OCI-LY7 (cell line): Measurements from ENCODE around the gene RPP30.

Experiments used
- EZH2phosphoT487 ChIP-seq: fragments of 200-600 bp; sonication (generic); IDR thresholded peaks from 2 replicates; pipeline ENCODE4 v1.6.1; 2018; ENCODE audit warnings: low read depth, borderline replicate concordance, mild to moderate bottlenecking, mixed run types, antibody characterized with exemption, low read length, moderate library complexity, mixed read lengths
- TF ChIP-seq, protein P1 (sequence below): fragments of 200-600 bp; sonication (generic); conservative IDR thresholded peaks from 2 replicates; pipeline ENCODE4 v1.5.1; 2014; ENCODE audit warnings: mild to moderate bottlenecking, antibody characterized with exemption, low read length, moderate library complexity, mixed read lengths

DNA sequence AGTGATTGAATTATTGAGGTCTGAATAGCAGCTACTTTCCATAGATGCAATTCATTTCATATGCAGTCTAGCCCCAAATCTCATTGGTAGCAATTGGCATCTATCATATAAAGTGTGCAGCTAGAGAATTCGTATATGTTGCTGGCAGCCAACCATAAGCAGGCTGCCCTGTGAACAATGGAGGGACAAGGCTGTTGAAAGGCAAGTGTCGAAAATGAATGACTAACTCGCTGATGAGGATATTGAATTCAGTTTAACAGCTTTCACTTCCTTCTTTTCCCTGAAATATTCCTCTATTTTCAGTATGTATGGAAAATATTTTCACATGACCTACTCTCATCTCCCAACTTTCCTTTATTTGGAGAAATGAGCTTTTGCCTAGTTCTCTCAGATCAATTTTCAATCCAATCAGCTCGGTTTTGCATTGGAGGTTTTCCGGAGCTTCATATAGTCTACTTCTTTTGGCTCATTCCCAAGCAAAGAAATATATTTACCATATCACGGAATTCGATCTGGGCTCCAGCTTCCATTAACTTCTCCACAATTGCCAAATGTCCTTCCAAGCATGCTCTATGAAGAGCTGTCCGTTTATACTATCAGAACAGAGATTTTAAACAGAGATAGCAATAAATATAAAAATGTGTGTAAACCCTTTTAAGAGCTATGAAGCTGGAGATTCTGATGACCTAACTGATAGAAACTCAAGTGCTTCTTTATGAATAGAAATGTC lies 45.6 kb downstream of the RPP30 start:
- TF ChIP-seq, protein P1, sequence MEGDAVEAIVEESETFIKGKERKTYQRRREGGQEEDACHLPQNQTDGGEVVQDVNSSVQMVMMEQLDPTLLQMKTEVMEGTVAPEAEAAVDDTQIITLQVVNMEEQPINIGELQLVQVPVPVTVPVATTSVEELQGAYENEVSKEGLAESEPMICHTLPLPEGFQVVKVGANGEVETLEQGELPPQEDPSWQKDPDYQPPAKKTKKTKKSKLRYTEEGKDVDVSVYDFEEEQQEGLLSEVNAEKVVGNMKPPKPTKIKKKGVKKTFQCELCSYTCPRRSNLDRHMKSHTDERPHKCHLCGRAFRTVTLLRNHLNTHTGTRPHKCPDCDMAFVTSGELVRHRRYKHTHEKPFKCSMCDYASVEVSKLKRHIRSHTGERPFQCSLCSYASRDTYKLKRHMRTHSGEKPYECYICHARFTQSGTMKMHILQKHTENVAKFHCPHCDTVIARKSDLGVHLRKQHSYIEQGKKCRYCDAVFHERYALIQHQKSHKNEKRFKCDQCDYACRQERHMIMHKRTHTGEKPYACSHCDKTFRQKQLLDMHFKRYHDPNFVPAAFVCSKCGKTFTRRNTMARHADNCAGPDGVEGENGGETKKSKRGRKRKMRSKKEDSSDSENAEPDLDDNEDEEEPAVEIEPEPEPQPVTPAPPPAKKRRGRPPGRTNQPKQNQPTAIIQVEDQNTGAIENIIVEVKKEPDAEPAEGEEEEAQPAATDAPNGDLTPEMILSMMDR: no peak
- TF ChIP-seq EZH2phosphoT487: no peak
